ENCODE results near the gene TCEANC. TPM values are rescaled to one million over a fixed set of nuclear protein-coding genes. Genes with fewer than 3 reads are reported as not detected.

Gene TCEANC
- total RNA-seq, 1 donor from 2014 or later, result 7.3 TPM

GRCh38 chrX:13711141-13711540 is 58.2 kb downstream of the TCEANC start:
- intact Hi-C loops (cut with DNase I), result no loop called here
- DNase-seq (no peak), ATAC-seq (ENCODE audit: poor library complexity) (no peak)

Other genes with a start within 250 kb of the TCEANC start
- gene EGFL6, start 83.5 kb upstream of the TCEANC start, total RNA-seq, result not detected
- gene RAB9A, start 36.0 kb downstream of the TCEANC start, total RNA-seq, result 22.6 TPM
- 6.8 TPM for gene TRAPPC2, start 81.5 kb downstream of the TCEANC start, total RNA-seq
- gene OFD1, start 81.6 kb downstream of the TCEANC start, total RNA-seq, result 7.0 TPM
- gene GPM6B, start 164.0 kb downstream of the TCEANC start, total RNA-seq, result 5.3 TPM

Data from Right ventricle myocardium superior (tissue), 1 donor.